Prostate gland (tissue), 2 donors: ENCODE measurements around the gene SNX10. TPM values are rescaled to one million over a fixed set of nuclear protein-coding genes. Genes with fewer than 3 reads are reported as not detected.

Experiments
- DNase-seq: peaks from one replicate; pipeline ENCODE4 v3.0.0-alpha.2; 2019; ENCODE audit warnings: low spot score
- H3K27ac ChIP-seq, 2 donors: fragments of 200-600 bp; sonication (generic); 2 replicates each; pipeline ENCODE4 v1.5.1; 2017 to 2019
- H3K27me3 ChIP-seq: fragments of 200-600 bp; sonication (generic); replicated peaks from 2 replicates; pipeline ENCODE4 v1.5.1; 2019; ENCODE audit not compliant: insufficient read depth
- H3K36me3 ChIP-seq, 2 donors: fragments of 200-600 bp; sonication (generic); 1 replicate in 1 of 2; 2 replicates in 1 of 2; pipeline versions ENCODE4 v1.5.1 to v1.8.1; 2017 to 2019
- H3K4me1 ChIP-seq: fragments of 200-600 bp; sonication (generic); replicated peaks from 2 replicates; pipeline ENCODE4 v1.5.1; 2019
- H3K4me3 ChIP-seq, 2 donors: fragments of 200-600 bp; sonication (generic); 2 replicates each; pipeline ENCODE4 v1.5.1; 2017 to 2019
- H3K9me3 ChIP-seq: fragments of 200-600 bp; sonication (generic); 2 replicates; pipeline ENCODE4 v1.5.1; 2017
- CTCF ChIP-seq, 4 experiments: fragments of 200-600 bp in 2 of 4; fragments of 450-650 bp in 2 of 4; sonication (generic) in 2 of 4; IDR thresholded peaks; 1 replicate in 3 of 4; 2 replicates in 1 of 4; pipeline ENCODE4 v1.5.1; 2016 to 2019; ENCODE audit warnings: antibody characterized with exemption in 4 of 4, mild to moderate bottlenecking in 2 of 4, moderate library complexity in 2 of 4
- POLR2A ChIP-seq: fragments of 450-650 bp; IDR thresholded peaks from one replicate; pipeline ENCODE4 v1.6.1; 2016; ENCODE audit warnings: antibody characterized with exemption, mild to moderate bottlenecking
- POLR2AphosphoS5 ChIP-seq: sonication (generic); formaldehyde crosslinking; IDR thresholded peaks from one replicate; pipeline ENCODE4 v1.6.1; 2017; ENCODE audit warnings: antibody characterized with exemption
- whole genome bisulfite sequencing: methylation state at CpG from one replicate; pipeline ENCODE4 v1.1.5; 2018; 5-methylcytosine and 5-hydroxymethylcytosine counted together
- intact Hi-C: fragments of 100-400 bp; cut with DNase I; formaldehyde crosslinking; loops from one replicate; pipeline ENCODE4 v1.14.2; 2022
- total RNA-seq, 2 donors: library from RNA; depleted of rRNA; stranded (reverse); fragments of >200 nt; gene quantifications; one replicate each; pipeline ENCODE4 v1.1.0, GENCODE V29; 2016

SNX10 gene
- total RNA-seq, 2 donors from 2014 or later = 4.7 to 6.8 TPM

GRCh38 chr7:26348234-26348851 is 56.7 kb downstream of the SNX10 start:
- no peaks in the 10 kb centered on the region for H3K36me3 ChIP-seq
- intact Hi-C loops = no loop called here
- no peaks in the 10 kb centered on the region for H3K9me3 ChIP-seq
- 87% methylated on average over 10 of the region's 10 CpGs for WGBS
- no peak overlapping the region for H3K4me3 ChIP-seq
- no peak overlapping the region for H3K27ac ChIP-seq
- H3K27me3 ChIP-seq = no peaks in the 10 kb centered on the region
- H3K4me1 ChIP-seq = no peaks in the 10 kb centered on the region
- no peak for DNase-seq
- no peak for TF ChIP-seq CTCF (IDR thresholded peaks at IDR 0.05)
- TF ChIP-seq POLR2AphosphoS5 = no peak
- TF ChIP-seq POLR2A = no peak

- Histone ChIP-seq H3K9me3 (no peaks in the 10 kb centered on the region), H3K36me3 (no peaks in the 10 kb centered on the region), H3K4me3 (no peak overlapping the region), H3K27me3 (no peaks in the 10 kb centered on the region), H3K4me1 (no peaks in the 10 kb centered on the region), H3K27ac (no peak overlapping the region)
- TF ChIP-seq POLR2AphosphoS5 = no peak
- no peak for TF ChIP-seq CTCF (IDR thresholded peaks at IDR 0.05)
- no peak for TF ChIP-seq POLR2A
- DNase-seq = no peak
- intact Hi-C loops = no loop called here
- WGBS = 49% methylated on average over 6 of the region's 6 CpGs
Observed at GRCh38 chr7:26349005-26349915, 57.6 kb downstream of the SNX10 start.

- Histone ChIP-seq H3K4me1 (no peaks in the 10 kb centered on the region), H3K27ac (no peak overlapping the region), H3K36me3 (no peaks in the 10 kb centered on the region), H3K9me3 (no peaks in the 10 kb centered on the region), H3K4me3 (no peak overlapping the region), H3K27me3 (no peaks in the 10 kb centered on the region)
- 88% methylated on average over 1 of the region's 1 CpG for WGBS
- TF ChIP-seq CTCF (IDR thresholded peaks at IDR 0.05) (no peak), POLR2AphosphoS5 (no peak)
- DNase-seq = no peak
- intact Hi-C loops = no loop called here
Observed at GRCh38 chr7:26351171-26351570, 59.5 kb downstream of the SNX10 start.

- H3K4me3 ChIP-seq = no peak overlapping the region
- H3K4me1 ChIP-seq = no peaks in the 10 kb centered on the region
- DNase-seq = no peak
- intact Hi-C loops = no loop called here
- no peak overlapping the region for H3K27ac ChIP-seq
- H3K9me3 ChIP-seq = no peaks in the 10 kb centered on the region
- H3K27me3 ChIP-seq = no peaks in the 10 kb centered on the region
- H3K36me3 ChIP-seq = no peaks in the 10 kb centered on the region
- WGBS = 88% methylated on average over 3 of the region's 3 CpGs
- no peak for TF ChIP-seq POLR2AphosphoS5
- no peak for TF ChIP-seq CTCF (IDR thresholded peaks at IDR 0.05)
- no peak for TF ChIP-seq POLR2A
Observed at GRCh38 chr7:26356229-26356628, 64.6 kb downstream of the SNX10 start.
